DMS53 treated with DMSO at 0.1 percent for 48 hours (cell line): ENCODE results near the gene HS3ST3A1.
"Not testable (repeated sequence)": the region's sequence is repeated elsewhere in the genome, so short reads cannot be mapped to it uniquely, and the experiment has no call there.

Experiments used
- DNase-seq: peaks from one replicate; lab custom pipeline; 2025; ENCODE audit not compliant: unreplicated experiment; lab: John Stamatoyannopoulos, UW

Gene HS3ST3A1

GRCh38 chr17:13576661-13577526, 24.8 kb downstream of the HS3ST3A1 start:
- no peak for DNase-seq

DNA sequence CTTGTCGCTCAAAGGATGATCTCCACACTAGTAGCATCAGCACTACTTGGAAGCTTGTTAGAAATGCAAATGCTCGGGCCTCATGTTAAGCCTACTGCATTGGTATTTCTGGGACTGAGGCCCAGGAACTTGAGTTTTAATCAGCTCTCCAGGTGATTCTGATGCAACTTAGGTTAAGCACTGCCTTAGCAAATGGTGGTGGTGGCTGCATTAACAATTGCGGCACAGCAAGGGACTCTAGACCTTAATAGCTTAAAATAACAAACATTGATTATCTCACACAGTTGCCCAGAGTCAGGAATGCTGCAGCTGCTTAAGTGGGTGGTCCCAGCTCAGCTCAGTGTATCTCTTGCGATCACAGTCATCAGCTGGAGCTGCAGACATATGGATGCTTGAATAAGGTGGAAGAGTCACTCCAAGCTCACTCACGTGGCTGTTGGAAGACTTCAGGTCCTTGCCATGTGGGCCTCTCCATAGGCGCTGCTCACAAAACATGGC, 25.8 kb downstream of the HS3ST3A1 start:
- no peak for DNase-seq

DNA sequence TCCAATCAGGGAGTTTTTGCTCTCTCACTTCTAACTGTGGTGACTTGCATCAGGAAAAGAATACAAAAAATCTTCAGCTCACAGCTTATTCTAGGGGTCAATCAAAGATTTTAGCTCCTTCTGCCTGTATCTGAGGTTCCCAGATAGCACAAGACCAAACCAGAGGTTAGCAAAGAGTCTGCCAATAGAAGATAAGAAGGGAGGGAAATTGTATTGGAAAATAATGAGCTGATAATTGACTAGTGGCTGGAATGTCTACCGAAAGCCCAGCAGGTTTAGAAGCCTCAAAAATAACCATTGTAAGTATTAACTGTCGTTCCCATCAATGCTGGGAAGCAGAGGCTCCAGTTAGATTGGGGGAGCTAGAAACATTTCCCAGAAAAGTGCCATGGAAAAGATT, 26.3 kb downstream of the HS3ST3A1 start:
- DNase-seq, result no peak

DNA sequence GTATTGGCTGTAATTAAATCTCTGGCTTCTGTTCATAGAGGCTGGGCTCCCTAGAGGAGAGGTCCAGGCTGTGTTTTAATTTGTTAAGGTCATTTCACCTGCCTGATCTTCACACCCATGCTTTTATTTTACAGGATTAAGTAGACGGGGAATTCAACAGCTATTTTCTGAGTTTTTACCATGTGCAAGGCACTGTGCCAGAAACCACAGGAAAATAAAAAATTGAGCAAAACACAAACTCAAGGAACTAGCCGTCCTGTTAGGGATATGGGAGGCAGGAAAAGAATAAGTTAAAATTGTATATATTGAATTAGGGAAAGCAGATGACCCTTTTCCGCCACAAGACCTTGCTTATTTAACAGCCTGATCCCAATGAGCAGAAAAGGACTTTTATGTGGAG, 29.1 kb downstream of the HS3ST3A1 start:
- no peak for DNase-seq

GRCh38 chr17:13569398-13570123, 32.2 kb downstream of the HS3ST3A1 start:
- no peak for DNase-seq

GRCh38 chr17:13568582-13569397, 32.9 kb downstream of the HS3ST3A1 start:
- DNase-seq, result no peak

- no peak for DNase-seq
These were observed 37.9 kb downstream of the HS3ST3A1 start for GRCh38 chr17:13563866-13564265.

DNA sequence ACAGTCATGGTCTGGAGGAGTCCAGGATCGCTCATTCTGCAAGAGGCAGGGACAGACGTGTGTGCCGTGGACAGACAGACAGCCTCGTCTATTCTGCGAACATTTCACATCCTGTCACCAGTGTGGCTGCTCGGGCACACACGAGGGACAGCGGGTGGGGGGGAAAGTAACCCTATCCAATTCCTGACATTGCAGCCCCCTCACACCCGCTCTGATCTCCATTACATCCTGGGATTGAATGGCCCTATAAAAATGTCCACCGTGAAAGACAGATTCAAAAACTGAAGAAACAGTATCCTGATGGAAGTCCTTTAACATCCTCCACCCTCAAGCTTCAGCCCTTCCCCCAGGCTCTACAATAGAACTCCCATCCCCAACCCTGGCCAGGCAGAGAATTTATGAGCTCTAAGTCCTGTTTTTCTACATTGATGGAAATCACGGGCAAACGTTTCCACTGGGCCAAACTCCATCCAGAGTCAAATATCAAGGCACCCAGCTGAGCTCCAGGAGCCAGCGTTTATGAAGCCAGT, 39.4 kb downstream of the HS3ST3A1 start:
- no peak for DNase-seq

DNA sequence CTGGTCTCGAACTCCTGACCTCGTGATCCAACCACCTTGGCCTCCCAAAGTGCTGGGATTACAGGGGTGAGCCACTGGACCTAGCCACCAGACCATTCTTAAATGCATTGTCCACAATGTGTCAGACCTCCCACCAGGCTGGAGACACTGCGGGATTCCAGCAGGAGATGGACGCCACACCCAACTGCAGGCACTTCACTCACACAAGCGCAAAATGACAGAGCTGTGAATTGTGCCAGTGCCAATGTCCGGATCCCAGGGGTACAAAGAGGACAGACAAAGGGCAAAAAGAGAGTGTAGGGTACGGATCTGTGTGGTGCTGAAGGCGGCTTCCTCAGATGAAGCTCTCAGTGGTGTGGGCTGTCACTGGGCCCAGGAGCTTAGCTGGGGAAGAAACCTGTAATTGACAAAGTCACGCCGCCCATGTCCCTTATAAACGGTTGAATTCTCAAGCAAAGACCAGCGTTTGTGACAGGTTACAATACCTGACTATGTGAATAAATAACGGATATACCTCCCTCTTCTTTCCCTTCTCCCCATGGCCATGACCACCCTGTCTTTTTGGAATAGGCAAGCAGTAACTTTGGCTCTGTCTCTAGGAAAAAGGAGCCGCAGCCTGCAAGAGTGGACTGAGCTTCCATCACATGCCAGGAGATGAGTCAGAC, 40.0 kb downstream of the HS3ST3A1 start:
- DNase-seq, result no peak

DNA sequence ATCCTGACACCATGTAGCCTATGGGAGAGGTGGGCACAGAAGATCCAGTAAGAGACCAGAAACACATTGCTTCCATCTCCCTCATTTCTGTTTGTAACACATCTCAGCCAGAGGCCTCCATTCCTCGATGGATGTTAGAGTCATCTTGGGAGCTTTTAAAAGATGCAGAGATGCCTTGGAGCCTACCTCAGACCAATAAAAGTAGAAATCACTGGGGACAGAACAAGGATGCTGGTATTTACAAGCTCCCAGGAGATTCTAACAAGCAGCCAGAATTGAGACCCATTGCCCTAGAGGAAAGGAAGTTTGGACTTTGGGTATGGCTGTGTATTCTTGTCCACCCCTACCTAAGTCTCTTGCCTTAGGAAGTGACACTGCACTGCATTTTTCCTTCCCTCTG, 40.8 kb downstream of the HS3ST3A1 start:
- DNase-seq, result no peak

DNA sequence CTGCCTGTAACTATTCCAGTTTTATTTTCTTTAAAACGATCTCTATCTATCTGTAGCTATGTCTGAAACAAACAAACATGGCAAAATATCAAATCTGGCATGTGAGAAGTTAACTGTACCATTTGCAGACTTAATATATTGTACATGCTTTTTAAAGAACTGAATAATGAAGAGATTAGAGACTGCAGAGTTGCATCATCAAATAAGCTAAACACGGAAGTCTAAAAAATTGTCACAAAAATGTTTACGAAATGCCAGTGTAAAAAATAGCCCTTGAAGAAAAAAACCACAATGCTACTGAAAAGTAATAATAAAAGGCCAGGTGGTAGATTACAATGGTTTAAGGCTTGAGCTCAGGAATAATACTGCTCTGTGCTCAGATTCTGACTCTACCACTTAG, 43.1 kb downstream of the HS3ST3A1 start:
- no peak for DNase-seq

GRCh38 chr17:13557077-13557476, 44.7 kb downstream of the HS3ST3A1 start:
- DNase-seq, result no peak

- DNase-seq, result no peak
These were observed 47.5 kb downstream of the HS3ST3A1 start for GRCh38 chr17:13554231-13554630.

- no peak for DNase-seq
These were observed 51.4 kb downstream of the HS3ST3A1 start for GRCh38 chr17:13550291-13550690.

DNA sequence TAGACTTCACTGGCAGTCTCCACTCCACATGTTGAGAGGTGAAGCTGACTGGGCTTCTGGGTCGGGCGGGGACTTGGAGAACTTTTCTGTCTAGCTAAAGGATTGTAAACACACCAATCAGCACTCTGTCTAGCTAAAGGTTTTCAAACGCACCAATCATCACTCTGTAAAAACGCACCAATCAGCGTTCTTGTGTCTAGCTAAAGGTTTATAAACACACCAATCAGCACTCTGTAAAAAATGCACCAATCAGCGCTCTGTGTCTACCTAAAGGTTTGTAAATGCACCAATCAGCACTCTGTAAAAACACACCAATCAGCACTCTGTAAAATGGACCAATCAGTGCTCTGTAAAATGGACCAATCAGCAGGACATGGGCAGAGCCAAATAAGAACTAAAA, 53.2 kb downstream of the HS3ST3A1 start:
- not testable (repeated sequence) for DNase-seq

GRCh38 chr17:13546851-13547250, 54.9 kb downstream of the HS3ST3A1 start:
- no peak for DNase-seq

DNA sequence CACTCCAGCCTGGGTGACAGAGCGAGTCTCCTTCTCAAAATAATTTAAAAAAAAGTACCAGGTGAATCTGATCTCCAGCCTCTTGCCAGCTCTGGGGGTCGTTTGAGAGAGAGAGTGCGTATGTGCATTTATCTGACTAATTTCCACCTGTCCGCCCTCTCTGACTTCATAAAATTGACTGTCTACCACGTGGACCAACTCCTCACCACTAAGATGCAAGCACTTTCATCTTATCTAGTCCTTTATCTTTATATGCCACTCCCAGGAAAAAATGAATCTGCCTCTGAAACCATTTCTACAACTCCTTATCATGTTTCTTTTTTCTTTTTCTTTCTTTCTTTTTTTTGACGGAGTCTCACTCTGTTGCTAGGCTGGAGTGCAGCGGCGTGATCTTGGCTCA, 55.8 kb downstream of the HS3ST3A1 start:
- DNase-seq, result no peak

GRCh38 chr17:13544765-13545164, 57.0 kb downstream of the HS3ST3A1 start:
- DNase-seq, result no peak

DNA sequence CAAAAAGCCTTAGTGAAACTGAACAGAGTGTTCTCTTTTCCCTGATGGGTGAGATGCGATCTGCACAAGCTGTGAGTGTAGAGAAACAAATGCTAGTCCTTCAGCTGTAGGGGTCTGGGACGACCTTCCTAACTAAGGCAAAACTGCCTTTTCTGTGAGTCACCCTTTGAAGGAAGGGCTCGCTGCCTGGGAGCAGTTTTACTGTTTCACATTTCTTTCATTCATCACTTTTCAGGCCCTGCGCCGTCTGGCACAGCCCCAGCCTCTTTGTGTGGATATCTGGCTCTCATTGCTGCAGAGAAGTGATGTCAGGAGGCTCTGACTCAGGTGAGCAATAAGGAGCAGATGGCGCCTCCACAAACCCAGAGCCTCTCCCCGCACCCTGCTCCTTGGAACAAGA, 57.4 kb downstream of the HS3ST3A1 start:
- no peak for DNase-seq

- DNase-seq, result no peak
These were observed 59.1 kb downstream of the HS3ST3A1 start for GRCh38 chr17:13542636-13543035.
